Ovary (tissue), 9 donors: ENCODE data around the gene FSD1. TPM values are rescaled to one million over a fixed set of nuclear protein-coding genes. Genes with fewer than 3 reads are reported as not detected.
A peak's percentile ranks its signal among the peaks of the same experiment; 100 is the strongest.

Experiments used
- DNase-seq, 5 donors: peaks; one replicate each; pipeline ENCODE4 v3.0.0-alpha.2; 2019 to 2020
- H3K27ac ChIP-seq, 2 donors: fragments of 200-600 bp; one replicate each; pipeline versions ENCODE4 v1.5.1 to v1.8.0; 2019 to 2022
- H3K27me3 ChIP-seq: fragments of 200-600 bp; one replicate; pipeline ENCODE4 v1.8.0; 2022
- H3K36me3 ChIP-seq: fragments of 200-600 bp; sonication (generic); one replicate; pipeline ENCODE4 v1.5.1; 2019
- H3K4me1 ChIP-seq: one replicate; pipeline ENCODE4 v1.8.1; 2013; ENCODE audit warnings: mild to moderate bottlenecking, moderate library complexity; ENCODE audit not compliant: insufficient read depth
- H3K4me3 ChIP-seq: fragments of 200-600 bp; sonication (generic); one replicate; pipeline ENCODE4 v1.5.1; 2017
- H3K9me3 ChIP-seq, 2 donors: fragments of 200-600 bp in 1 of 2; sonication (generic) in 1 of 2; one replicate each; pipeline versions ENCODE4 v1.5.1 to v1.8.1; 2013 to 2019; ENCODE audit warnings: mild to moderate bottlenecking in 1 of 2, moderate library complexity in 1 of 2
- EP300 ChIP-seq: sonication (generic); formaldehyde crosslinking; IDR thresholded peaks from one replicate; pipeline ENCODE4 v1.6.1; 2017; ENCODE audit warnings: antibody characterized with exemption
- POLR2A ChIP-seq: fragments of 450-650 bp; IDR thresholded peaks from one replicate; pipeline ENCODE4 v1.6.1; 2017; ENCODE audit warnings: antibody characterized with exemption, mild to moderate bottlenecking, moderate library complexity
- WGBS, 3 donors: extraction: QIAGEN DNeasy Blood & Tissue Kit in 1 of 3; methylation state at CpG; one replicate each; pipeline versions ENCODE4 v1.1.5 to v1.1.7; 2013 to 2017; 5-methylcytosine and 5-hydroxymethylcytosine counted together
- intact Hi-C, 4 donors: fragments of 100-400 bp; cut with DNase I; formaldehyde crosslinking; loops; one replicate each; pipeline versions ENCODE4 v1.11.0 to v1.15.1; 2022 to 2023
- polyA plus RNA-seq, 2 donors: library from polyadenylated mRNA; stranded (reverse); fragments of 200-250 nt in 1 of 2; fragments of 350-450 nt in 1 of 2; fragmentation: Illumina TruSeq in 1 of 2; extraction: RNeasy Lipid Tissue Mini Kit (QIAGEN cat#74804) in 1 of 2; gene quantifications; one replicate each; pipeline ENCODE4 v1.2.3, GENCODE V29; 2013 to 2014
- total RNA-seq, 7 donors: library from RNA; depleted of rRNA in 2 of 7; stranded (reverse); fragments of >200 nt in 2 of 7; fragmentation: NEBNext Ultra II Directional in 3 of 7; extraction: Animal tissue kit (Norgen Biotek cat#: 25700) in 3 of 7; gene quantifications; one replicate each; pipeline versions ENCODE4 v1.1.0 to v1.2.4, GENCODE V29; 2016 to 2023
- TF ChIP-seq, protein P1 (sequence below), 3 donors: fragments of 450-650 bp in 2 of 3; fragments of 200-600 bp in 1 of 3; IDR thresholded peaks; one replicate each; pipeline versions ENCODE4 v1.5.1 to v1.8.0; 2016 to 2022; ENCODE audit warnings: antibody characterized with exemption in 3 of 3, mild to moderate bottlenecking in 1 of 3
- donor health status: DM: no; HTN: no; CAD: no; lungs with moderate emphysema.
- donor health status: DM: no; HTN: no; CAD: no.
- donor health status: Bipolar disorder and iron deficiency.
- donor health status: DM: yes; HTN: yes; CAD: no.
- donor health status: DM: no; HTN: no; CAD: no.
- donor health status: DM: yes; HTN: yes; CAD: no.

FSD1 gene
- total and polyA plus RNA-seq, 9 donors = 0.11 to 0.48 (median 0.18) TPM; not detected in 6

DNA sequence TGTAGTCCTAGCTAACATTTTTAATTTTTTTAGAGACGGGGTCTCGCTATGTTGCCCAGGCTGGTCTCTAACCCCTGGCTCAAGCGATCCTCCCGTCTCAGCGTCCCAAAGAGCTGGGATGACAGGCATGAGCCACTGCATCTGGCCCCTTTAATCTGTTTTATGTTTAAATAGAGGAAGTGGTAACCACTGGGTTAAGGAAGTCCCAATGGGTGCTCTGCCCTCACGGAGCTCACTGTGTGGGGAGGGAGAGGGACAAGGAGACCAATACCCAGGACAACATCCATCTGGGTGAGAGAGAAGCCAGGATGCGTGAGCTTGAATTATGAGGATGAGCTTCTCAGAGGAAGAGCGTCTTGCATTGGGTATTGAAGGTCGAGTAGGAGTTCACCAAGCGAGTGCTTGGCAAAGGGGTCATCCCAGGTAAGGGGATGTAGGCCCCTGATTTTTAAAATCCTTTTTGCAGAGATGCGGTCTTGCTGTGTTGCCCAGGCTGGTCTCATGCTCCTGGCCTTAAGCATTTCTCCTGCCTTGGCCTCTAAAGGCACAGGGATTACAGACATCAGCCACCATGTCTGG is 43.7 kb upstream of the FSD1 start:
- Histone ChIP-seq H3K9me3 (peaks cover 0 to 6% of the 10 kb centered on the region in 2 donors), H3K4me1 (no peaks in the 10 kb centered on the region), H3K27me3 (no peaks in the 10 kb centered on the region), H3K36me3 (no peaks in the 10 kb centered on the region), H3K4me3 (no peak overlapping the region), H3K27ac (no peak overlapping the region)
- 93 to 94% (median 93%) methylated on average over 11 of the region's 11 CpGs for WGBS, 3 donors
- no peak for DNase-seq
- intact Hi-C loops = loop anchor here (10.0 kb wide), 4 partner anchors 84 to 294 kb away; partner anchors contain the start of genes MPND (in 1 of the 4) and SEMA6B (in 1 of the 4)
- TF ChIP-seq, protein P1, sequence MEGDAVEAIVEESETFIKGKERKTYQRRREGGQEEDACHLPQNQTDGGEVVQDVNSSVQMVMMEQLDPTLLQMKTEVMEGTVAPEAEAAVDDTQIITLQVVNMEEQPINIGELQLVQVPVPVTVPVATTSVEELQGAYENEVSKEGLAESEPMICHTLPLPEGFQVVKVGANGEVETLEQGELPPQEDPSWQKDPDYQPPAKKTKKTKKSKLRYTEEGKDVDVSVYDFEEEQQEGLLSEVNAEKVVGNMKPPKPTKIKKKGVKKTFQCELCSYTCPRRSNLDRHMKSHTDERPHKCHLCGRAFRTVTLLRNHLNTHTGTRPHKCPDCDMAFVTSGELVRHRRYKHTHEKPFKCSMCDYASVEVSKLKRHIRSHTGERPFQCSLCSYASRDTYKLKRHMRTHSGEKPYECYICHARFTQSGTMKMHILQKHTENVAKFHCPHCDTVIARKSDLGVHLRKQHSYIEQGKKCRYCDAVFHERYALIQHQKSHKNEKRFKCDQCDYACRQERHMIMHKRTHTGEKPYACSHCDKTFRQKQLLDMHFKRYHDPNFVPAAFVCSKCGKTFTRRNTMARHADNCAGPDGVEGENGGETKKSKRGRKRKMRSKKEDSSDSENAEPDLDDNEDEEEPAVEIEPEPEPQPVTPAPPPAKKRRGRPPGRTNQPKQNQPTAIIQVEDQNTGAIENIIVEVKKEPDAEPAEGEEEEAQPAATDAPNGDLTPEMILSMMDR (IDR thresholded peaks at IDR 0.05) = no peak
- TF ChIP-seq POLR2A (no peak), EP300 (no peak)

DNA sequence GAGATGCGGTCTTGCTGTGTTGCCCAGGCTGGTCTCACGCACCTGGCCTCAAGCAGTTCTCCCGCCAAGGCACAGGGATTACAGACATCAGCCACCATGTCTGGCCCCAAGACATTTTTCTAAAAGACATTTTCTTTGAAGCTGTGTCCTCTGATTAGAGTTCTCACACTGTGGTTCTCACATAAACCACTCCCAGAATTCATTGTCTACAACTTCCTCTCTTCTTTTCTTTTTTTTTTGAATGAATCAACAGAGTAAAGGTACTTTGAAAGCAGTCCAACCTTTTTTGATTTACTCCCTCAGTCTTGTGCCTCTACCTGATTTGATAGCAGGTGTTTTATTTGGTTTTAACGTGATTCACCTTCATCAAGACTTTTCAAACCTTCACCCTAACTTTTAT is 39.6 kb upstream of the FSD1 start:
- WGBS, 3 donors = 78 to 84% (median 79%) methylated on average over 4 of the region's 4 CpGs
- no peak overlapping the region for H3K4me3 ChIP-seq
- no peak overlapping the region for H3K27ac ChIP-seq
- no peak for TF ChIP-seq EP300
- TF ChIP-seq POLR2A = no peak
- TF ChIP-seq, protein P1 (IDR thresholded peaks at IDR 0.05) = no peak
- H3K27me3 ChIP-seq = no peaks in the 10 kb centered on the region
- intact Hi-C loops = loop anchor here (5.0 to 10.0 kb wide), 6 partner anchors 80 to 290 kb away; partner anchors contain the start of genes MPND (in 1 of the 4) and SEMA6B (in 1 of the 4)
- no peak for DNase-seq
- H3K9me3 ChIP-seq = no peaks in the 10 kb centered on the region
- no peaks in the 10 kb centered on the region for H3K36me3 ChIP-seq
- H3K4me1 ChIP-seq = no peaks in the 10 kb centered on the region

DNA sequence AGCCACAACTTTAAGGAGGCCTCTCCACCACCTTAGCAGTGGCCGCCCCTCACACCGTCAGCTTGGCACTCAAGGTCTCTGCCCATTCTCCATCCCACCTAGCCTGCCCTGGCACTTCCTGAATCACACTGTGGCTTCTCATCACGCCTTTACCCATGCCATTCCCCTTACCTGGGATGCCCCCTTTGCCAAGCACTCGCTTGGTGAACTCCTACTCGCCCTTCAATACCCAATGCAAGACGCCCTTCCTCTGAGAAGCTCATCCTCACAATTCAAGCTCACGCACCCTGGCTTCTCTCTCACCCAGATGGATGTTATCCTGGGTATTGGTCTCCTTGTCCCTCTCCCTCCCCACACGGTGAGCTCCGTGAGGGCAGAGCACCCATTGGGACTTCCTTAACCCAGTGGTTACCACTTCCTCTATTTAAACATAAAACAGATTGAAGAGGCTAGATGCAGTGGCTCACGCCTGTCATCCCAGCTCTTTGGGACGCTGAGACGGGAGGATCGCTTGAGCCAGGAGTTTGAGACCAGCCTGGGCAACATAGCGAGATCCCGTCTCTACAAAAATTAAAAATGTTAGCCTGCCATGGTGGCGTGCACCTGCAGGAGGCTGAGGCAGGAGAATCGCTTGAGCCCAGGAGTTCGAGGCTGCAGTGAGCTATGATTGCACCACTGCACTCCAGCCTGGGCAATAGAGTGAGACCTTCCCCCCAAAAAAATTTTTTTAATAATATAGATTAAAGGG is 38.0 kb upstream of the FSD1 start:
- 83 to 89% (median 86%) methylated on average over 18 of the region's 18 CpGs for WGBS, 3 donors
- H3K4me1 ChIP-seq = peaks cover 1% of the 10 kb centered on the region
- H3K27ac ChIP-seq = no peak overlapping the region
- intact Hi-C loops = loop anchor here (5.0 to 10.0 kb wide), 6 partner anchors 78 to 288 kb away; partner anchors contain the start of genes MPND (in 1 of the 4) and SEMA6B (in 1 of the 4)
- TF ChIP-seq, protein P1 (IDR thresholded peaks at IDR 0.05) = no peak
- TF ChIP-seq POLR2A = no peak
- no peak for TF ChIP-seq EP300
- no peak overlapping the region for H3K4me3 ChIP-seq
- H3K36me3 ChIP-seq = no peaks in the 10 kb centered on the region
- H3K27me3 ChIP-seq = no peaks in the 10 kb centered on the region
- H3K9me3 ChIP-seq = no peaks in the 10 kb centered on the region
- no peak for DNase-seq

DNA sequence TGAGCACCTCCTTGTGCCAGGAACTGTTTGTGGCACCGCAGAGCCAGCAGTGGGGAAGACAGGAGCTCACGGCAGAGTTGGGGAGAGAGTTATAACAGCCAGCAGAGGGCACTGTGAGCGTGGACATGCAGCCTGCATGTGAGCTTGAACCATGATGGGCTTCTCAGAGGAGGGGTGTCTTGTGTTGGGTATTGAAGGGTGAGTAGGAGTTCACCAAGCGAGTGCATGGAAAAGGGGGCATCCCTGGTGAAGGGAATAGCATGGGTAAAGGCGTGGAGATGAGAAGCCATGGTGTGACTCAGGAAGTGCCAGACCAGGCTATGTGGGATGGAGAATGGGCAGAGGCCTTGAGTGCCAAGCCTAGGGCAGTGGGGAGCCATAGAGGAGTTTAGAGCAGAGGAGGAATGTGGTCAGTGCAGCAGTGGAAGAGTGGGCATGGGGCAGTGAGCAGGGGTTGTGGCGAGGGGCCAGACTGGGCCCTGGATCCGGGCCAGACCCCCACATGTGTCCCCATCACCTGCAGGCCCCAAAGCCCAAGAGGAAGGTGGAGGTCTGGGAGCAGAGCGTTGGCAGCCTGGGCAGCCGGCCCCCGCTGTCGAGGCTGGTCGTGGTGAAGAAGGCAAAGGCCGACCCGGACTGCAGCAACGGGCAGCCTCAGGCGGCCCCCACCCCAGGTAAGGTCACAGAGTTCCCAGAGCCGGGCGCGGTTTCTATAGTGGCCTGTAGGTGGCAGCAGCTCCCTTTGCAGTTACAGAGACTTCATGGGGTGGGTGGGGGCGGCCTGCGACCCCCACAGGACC is 37.1 kb upstream of the FSD1 start:
- peak; percentile 34 to 72 (median 65) for DNase-seq
- no peaks in the 10 kb centered on the region for H3K36me3 ChIP-seq
- 35 to 37% (median 35%) methylated on average over 21 of the region's 21 CpGs for WGBS, 3 donors
- TF ChIP-seq POLR2A = no peak
- TF ChIP-seq, protein P1 (IDR thresholded peaks at IDR 0.05) = peak; percentile 59 to 65 (median 62)
- H3K9me3 ChIP-seq = no peaks in the 10 kb centered on the region
- no peak overlapping the region for H3K27ac ChIP-seq
- no peaks in the 10 kb centered on the region for H3K27me3 ChIP-seq
- no peak overlapping the region for H3K4me3 ChIP-seq
- intact Hi-C loops = loop anchor here (5.0 to 10.0 kb wide), 6 partner anchors 78 to 288 kb away; partner anchors contain the start of genes MPND (in 1 of the 4) and SEMA6B (in 1 of the 4)
- H3K4me1 ChIP-seq = peaks cover 1% of the 10 kb centered on the region
